Panc1 (cell line): ENCODE data around the gene ZFP1. TPM values are rescaled to one million over a fixed set of nuclear protein-coding genes. Genes with fewer than 3 reads are reported as not detected.
"Not testable (repeated sequence)": the region's sequence is repeated elsewhere in the genome, so short reads cannot be mapped to it uniquely, and the experiment has no call there.

Source experiments
- ATAC-seq: fragments of 200-7000 bp; cut with Tn5 transposase; 2 replicates; pipeline ENCODE4 v1.9.1; 2020; ENCODE audit warnings: mild to moderate bottlenecking, moderate library complexity
- BruUV-seq: library from RNA; stranded (reverse); fragments of 400-500 nt; replicated peaks from 2 replicates; lab custom pipeline; 2021; lab: Mats Ljungman, UMichigan
- CTCF ChIA-PET: fragments of 300-600 bp; sonication (Branson Sonifier 250); formaldehyde crosslinking; loops from one replicate; lab custom pipeline; 2022; ENCODE audit warnings: antibody characterized with exemption; lab: Charles Lee
- POLR2A ChIA-PET: fragments of 300-600 bp; sonication (Branson Sonifier 250); formaldehyde crosslinking; loops from one replicate; lab custom pipeline; 2022; ENCODE audit warnings: antibody characterized with exemption; lab: Charles Lee
- DNase-seq: peaks from one replicate; pipeline ENCODE4 v3.0.0-alpha.2; 2010; ENCODE audit warnings: low read depth, low spot score
- H3K27ac ChIP-seq: 2 replicates; pipeline ENCODE4 v1.5.1; 2011; ENCODE audit warnings: mild to moderate bottlenecking, low read length, inconsistent platforms
- H3K27me3 ChIP-seq: fragments of 200-500 bp; sonication (Bioruptor generic); 2 replicates; pipeline ENCODE4 v1.6.0; 2014; ENCODE audit warnings: low read length, inconsistent platforms; ENCODE audit not compliant: control insufficient read depth, insufficient read depth
- H3K36me3 ChIP-seq: fragments of 200-500 bp; sonication (Bioruptor generic); 2 replicates; pipeline ENCODE4 v1.5.1; 2014; ENCODE audit warnings: inconsistent platforms, mild to moderate bottlenecking, low read length, moderate library complexity; ENCODE audit not compliant: control insufficient read depth, insufficient read depth
- H3K4me1 ChIP-seq: 2 replicates; pipeline ENCODE4 v1.5.1; 2011; ENCODE audit warnings: inconsistent platforms, mild to moderate bottlenecking, low read length, moderate library complexity; ENCODE audit not compliant: control insufficient read depth, insufficient read depth
- H3K4me3 ChIP-seq, 2 experiments: 2 replicates each; pipeline ENCODE4 v1.5.1; 2011 to 2012; ENCODE audit warnings: low read depth in 2 of 2, low read length in 2 of 2, mild to moderate bottlenecking in 2 of 2, inconsistent platforms in 1 of 2, moderate library complexity in 1 of 2
- H3K9me3 ChIP-seq: fragments of 200-500 bp; sonication (Bioruptor generic); 2 replicates; pipeline ENCODE4 v1.5.1; 2014; ENCODE audit warnings: low read depth, mild to moderate bottlenecking, inconsistent platforms, low read length, moderate library complexity; ENCODE audit not compliant: control insufficient read depth, insufficient read depth
- CTCF ChIP-seq: fragments of 450-650 bp; IDR thresholded peaks from 2 replicates; pipeline ENCODE4 v1.5.1; 2017; ENCODE audit warnings: mild to moderate bottlenecking
- POLR2AphosphoS5 ChIP-seq: IDR thresholded peaks from 2 replicates; pipeline ENCODE4 v1.6.1; 2012; ENCODE audit warnings: mild to moderate bottlenecking, low read depth, low read length, moderate library complexity
- SIN3A ChIP-seq: IDR thresholded peaks from 2 replicates; pipeline ENCODE4 v1.6.1; 2012; ENCODE audit warnings: low read depth, mild to moderate bottlenecking, low read length, moderate library complexity, borderline replicate concordance; ENCODE audit not compliant: insufficient read depth
- TCF7L2 ChIP-seq: IDR thresholded peaks from 2 replicates; pipeline ENCODE4 v1.6.1; 2011; ENCODE audit warnings: mild to moderate bottlenecking, low read depth, low read length, inconsistent platforms
- in situ Hi-C: cut with HindIII; loops from 2 replicates; pipeline ENCODE4 v1.10.0; 2016; ENCODE audit warnings: low sequenced_read_pairs, low pct_unique_long_range_greater_than_20kb
- intact Hi-C: fragments of 100-400 bp; cut with micrococcal nuclease; formaldehyde crosslinking; loops from one replicate; pipeline ENCODE4 v1.10.0; 2022; ENCODE audit not compliant: unreplicated experiment
- total RNA-seq: library from RNA; stranded (reverse); gene quantifications from one replicate; pipeline ENCODE4 v1.2.1, GENCODE V29; 2021; ENCODE audit not compliant: unreplicated experiment
- TF ChIP-seq, protein P1 (sequence below), 2 experiments: IDR thresholded peaks; 2 replicates each; pipeline ENCODE4 v1.6.1; 2011 to 2012; ENCODE audit warnings: low read depth in 2 of 2, control low read depth in 1 of 2, low read length in 1 of 2, mild to moderate bottlenecking in 1 of 2, moderate library complexity in 1 of 2; ENCODE audit not compliant: insufficient read depth in 1 of 2

ZFP1 gene
- total RNA-seq, 1 experiment from 2014 or later: 10.0 TPM

DNA sequence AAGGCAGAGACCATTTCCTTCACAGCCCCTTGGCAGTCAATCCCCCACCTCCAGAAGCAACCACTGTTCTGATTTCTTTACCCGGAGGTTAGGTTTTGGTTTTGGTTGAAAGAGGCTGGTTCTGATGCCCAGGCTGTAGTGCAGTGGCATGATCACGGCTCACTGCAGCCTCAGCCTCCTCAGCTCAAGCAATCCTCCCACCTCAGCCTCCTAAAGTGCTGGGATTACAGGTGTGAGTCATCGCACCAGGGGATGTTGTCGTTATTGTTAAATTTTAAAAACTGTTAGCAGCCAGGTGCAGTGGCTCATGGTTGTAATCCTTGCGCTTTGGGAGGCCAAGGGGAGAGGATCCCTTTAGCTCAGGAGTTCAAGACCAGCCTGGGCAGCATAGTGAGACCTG lies 61.6 kb downstream of the ZFP1 start:
- Histone ChIP-seq H3K27me3 (no peaks in the 10 kb centered on the region), H3K36me3 (no peaks in the 10 kb centered on the region), H3K27ac (no peak overlapping the region), H3K4me1 (no peaks in the 10 kb centered on the region), H3K9me3 (no peaks in the 10 kb centered on the region), H3K4me3 (no peak overlapping the region)
- intact Hi-C loops (no loop called here), in situ Hi-C loops (no loop called here)
- TF ChIP-seq, protein P1, sequence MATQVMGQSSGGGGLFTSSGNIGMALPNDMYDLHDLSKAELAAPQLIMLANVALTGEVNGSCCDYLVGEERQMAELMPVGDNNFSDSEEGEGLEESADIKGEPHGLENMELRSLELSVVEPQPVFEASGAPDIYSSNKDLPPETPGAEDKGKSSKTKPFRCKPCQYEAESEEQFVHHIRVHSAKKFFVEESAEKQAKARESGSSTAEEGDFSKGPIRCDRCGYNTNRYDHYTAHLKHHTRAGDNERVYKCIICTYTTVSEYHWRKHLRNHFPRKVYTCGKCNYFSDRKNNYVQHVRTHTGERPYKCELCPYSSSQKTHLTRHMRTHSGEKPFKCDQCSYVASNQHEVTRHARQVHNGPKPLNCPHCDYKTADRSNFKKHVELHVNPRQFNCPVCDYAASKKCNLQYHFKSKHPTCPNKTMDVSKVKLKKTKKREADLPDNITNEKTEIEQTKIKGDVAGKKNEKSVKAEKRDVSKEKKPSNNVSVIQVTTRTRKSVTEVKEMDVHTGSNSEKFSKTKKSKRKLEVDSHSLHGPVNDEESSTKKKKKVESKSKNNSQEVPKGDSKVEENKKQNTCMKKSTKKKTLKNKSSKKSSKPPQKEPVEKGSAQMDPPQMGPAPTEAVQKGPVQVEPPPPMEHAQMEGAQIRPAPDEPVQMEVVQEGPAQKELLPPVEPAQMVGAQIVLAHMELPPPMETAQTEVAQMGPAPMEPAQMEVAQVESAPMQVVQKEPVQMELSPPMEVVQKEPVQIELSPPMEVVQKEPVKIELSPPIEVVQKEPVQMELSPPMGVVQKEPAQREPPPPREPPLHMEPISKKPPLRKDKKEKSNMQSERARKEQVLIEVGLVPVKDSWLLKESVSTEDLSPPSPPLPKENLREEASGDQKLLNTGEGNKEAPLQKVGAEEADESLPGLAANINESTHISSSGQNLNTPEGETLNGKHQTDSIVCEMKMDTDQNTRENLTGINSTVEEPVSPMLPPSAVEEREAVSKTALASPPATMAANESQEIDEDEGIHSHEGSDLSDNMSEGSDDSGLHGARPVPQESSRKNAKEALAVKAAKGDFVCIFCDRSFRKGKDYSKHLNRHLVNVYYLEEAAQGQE (IDR thresholded peaks at IDR 0.05; ENCODE audit: insufficient read depth in 1 of 2, low read depth in 2 of 2, low read length in 1 of 2): no peak
- TF ChIP-seq CTCF: no peak
- no peak for TF ChIP-seq POLR2AphosphoS5
- no peak for TF ChIP-seq SIN3A
- TF ChIP-seq TCF7L2: no peak
- ChIA-PET POLR2A (no interaction called here), CTCF (no interaction called here)
- no peak for DNase-seq
- no TSS peak for BruUV-seq
- no peak for ATAC-seq

- H3K9me3 ChIP-seq, H3K4me1 ChIP-seq, H3K36me3 ChIP-seq, DNase-seq, intact Hi-C loops, in situ Hi-C loops, CTCF ChIA-PET, H3K27ac ChIP-seq, ATAC-seq, POLR2A ChIA-PET, H3K27me3 ChIP-seq, BruUV-seq, H3K4me3 ChIP-seq: not testable (repeated sequence)
Measured at GRCh38 chr16:75211286-75211685, 63.0 kb downstream of the ZFP1 start.

DNA sequence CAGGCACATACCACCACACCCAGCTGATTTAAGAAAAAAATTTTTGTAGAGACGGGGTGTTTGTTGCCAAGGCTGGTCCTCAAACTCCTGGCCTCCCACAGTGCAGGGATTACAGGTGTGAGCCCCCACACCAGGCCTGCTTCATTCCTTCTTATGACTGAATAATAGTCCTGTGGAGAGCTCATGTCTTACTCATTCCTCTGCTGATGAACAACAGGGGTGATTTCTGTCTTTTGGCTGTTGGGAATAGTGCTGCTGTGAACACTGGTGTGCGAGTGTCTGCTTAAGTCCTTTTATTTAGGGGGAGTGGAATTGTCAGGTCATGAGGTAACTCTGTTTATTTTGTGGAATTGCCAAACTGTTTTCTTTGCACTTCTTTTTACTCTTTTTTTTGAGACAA lies 67.8 kb downstream of the ZFP1 start:
- H3K36me3 ChIP-seq: no peaks in the 10 kb centered on the region
- POLR2A ChIA-PET: no interaction called here
- intact Hi-C loops: no loop called here
- in situ Hi-C loops: no loop called here
- no TSS peak for BruUV-seq
- ATAC-seq (no peak), DNase-seq (no peak)
- no peaks in the 10 kb centered on the region for H3K4me1 ChIP-seq
- no peak overlapping the region for H3K4me3 ChIP-seq
- no peaks in the 10 kb centered on the region for H3K27me3 ChIP-seq
- no peak overlapping the region for H3K27ac ChIP-seq
- CTCF ChIA-PET: no interaction called here
- H3K9me3 ChIP-seq: no peaks in the 10 kb centered on the region
- TF ChIP-seq TCF7L2 (no peak), CTCF (no peak), SIN3A (no peak), POLR2AphosphoS5 (no peak)
- TF ChIP-seq, protein P1 (IDR thresholded peaks at IDR 0.05; ENCODE audit: insufficient read depth in 1 of 2, low read depth in 2 of 2, low read length in 1 of 2): no peak
